HL-60/S4 treated with retinoic acid at 250 ng/mL for 4 days and 3 days (cell line): Measurements from ENCODE around the gene SSC5D.
"Not testable (repeated sequence)": the region's sequence is repeated elsewhere in the genome, so short reads cannot be mapped to it uniquely, and the experiment has no call there.

Experiments used
- in situ Hi-C: fragments of 300-500 bp; cut with MboI; formaldehyde crosslinking; loops from 2 replicates; pipeline ENCODE4 v1.7.0; 2022; ENCODE audit warnings: low sequenced_read_pairs

The SSC5D gene

GRCh38 chr19:55486043-55486970, 1.9 kb upstream of the SSC5D start:
- in situ Hi-C loops, result no loop called here

DNA sequence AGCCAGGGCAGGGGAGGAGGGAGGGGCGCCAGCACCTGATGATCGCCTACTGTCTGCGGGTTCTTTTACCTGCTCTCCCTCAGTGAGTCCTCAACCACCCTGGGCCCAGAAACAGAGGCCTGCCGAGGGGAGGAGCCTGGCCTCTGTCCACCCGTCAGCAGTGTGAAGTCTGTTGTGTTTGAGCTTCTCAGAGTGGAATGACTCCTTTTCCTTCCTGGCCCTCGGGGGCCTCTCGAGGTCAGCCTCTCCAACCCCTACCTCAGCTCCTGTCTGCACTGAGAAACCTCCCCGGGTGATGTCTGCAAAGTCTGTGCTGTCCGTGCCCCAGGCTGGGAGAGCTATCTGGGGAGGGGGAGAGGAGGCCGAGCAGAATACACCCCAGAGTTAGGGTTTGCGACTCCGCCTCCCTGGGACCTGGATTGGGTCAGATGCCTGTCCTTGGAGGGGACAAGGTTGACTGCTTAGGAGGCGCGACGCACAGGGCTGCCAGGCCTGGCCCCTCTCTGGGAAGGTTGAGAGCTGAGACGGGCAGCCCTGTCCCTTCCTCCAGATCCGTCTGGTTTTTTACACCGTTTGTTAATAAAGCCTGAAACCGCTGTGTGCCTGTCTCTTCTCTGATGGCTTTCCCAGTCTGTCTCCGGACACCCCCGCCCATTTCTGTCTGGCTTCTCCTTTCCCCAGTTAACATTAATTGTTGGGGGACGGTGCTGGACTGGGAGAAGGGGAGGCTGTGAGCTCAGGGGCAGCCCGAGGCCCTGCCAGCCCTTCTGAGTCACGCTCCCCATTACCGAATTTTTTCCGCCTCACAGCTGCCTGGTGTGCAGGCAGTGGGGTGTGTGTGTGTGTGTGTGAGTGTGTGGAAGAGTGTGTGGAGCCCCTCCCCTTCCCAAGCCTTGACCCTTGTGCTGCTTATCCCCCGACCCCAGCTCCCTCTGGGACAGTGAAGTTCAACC, 989 bp upstream of the SSC5D start:
- in situ Hi-C loops, result no loop called here

GRCh38 chr19:55488986-55489710, 912 bp downstream of the SSC5D start:
- in situ Hi-C loops, result no loop called here

DNA sequence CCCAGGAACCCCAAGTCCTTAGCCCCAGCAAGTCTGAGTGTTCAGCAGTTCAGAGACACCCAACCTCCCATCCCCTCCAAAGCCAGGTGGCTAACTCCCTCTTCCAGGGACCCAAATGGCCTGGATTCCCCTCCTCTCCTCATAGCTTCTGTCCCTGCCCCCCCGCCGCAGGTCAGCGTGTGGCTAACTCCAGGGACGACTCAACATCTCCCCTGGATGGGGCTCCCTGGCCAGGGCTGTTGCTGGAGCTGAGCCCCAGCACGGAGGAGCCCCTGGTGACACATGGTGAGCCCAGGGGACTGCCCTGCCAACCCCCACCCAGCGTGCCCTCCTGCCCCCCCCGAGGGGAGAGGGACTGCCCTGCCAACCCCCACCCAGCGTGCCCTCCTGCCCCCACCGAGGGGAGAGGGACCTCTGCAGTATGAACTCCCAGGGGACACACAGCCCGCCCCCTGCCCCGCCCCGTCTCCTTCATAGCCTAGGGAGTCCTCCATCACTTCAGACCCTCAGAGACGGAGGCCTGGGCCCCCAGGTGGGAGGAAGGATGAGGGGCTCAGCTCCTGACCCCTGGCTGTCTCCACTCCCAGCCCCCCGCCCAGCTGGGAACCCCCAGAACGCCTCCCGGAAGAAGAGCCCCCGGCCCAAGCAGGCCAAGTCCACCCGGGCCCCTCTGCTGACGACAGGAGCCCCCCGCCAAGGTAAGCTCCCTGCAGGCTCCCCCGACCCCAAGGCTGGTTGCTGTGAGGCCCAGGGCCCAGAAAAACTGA, 1.7 kb downstream of the SSC5D start:
- in situ Hi-C loops, result no loop called here

DNA sequence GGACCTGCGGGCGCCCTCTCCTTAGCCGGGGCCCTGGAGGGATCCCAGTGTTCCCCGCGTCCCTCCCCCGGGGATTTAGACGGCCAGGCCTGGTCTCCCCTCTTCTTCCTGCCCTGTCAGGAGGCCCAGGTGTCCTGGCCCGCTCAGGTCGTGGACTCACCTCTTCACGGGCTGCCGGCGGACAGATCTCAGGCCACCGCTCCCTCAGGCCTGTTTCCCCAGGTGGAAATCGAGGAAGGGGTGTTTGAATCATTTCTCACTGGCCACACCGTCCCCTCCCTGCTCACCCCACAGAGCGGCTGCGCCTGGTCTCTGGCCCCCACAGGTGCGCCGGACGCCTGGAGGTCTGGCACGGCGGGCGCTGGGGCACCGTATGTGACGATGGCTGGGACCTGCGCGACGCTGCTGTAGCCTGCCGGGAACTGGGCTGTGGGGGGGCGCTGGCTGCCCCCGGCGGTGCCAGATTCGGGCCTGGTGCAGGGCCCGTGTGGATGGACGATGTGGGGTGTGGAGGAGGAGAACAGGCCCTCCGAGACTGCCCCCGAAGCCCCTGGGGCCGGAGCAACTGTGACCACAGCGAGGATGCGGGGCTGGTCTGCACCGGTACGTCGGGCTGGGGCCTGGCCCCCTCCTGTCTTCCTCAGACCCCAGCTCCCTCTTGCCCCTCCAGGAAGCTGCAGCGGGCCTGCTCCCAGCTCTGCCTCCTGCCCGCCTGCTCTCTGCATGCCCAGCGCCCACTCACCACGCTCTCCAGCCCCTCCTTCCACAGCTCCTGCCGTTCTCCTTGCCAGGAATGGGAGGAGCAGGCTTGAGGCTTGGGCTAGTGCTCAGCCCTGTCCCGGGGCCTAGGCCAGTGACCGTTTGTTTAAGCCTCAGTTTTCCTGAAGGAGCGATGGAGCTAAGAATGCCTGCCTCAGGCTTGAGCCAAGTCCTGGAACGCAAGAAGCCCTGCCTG, 2.5 kb downstream of the SSC5D start:
- in situ Hi-C loops, result no loop called here

GRCh38 chr19:55491546-55492360, 3.5 kb downstream of the SSC5D start:
- in situ Hi-C loops, result no loop called here

GRCh38 chr19:55492362-55492944, 4.2 kb downstream of the SSC5D start:
- in situ Hi-C loops, result no loop called here

DNA sequence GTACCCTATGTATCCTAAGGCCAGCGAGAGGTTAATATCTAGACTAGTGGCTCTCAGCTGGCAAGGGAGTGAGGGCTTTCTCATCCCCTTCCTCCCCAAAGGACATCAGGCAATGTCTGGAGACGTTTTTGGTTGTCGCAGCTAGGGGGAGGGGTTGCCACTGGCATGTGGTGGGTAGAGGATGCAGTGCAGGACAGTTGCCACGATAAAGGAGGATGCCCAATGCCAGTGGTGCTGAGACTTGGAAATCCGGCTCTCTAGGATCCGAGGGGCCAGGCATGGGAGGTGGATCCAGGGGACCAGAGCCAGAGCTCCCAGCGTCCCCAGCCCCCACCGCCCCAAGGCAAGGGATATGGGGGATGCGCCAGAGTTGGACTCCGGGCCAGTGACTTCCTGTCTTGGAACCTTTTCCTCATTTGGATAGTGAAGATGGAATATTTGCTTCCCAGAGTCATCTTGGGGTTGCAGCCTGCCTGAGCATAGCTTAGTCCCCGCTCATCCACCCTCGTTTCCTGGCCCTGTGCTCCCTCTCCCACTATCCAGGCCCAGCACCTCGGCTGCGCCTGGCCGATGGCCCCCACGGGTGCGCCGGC, 4.9 kb downstream of the SSC5D start:
- in situ Hi-C loops, result no loop called here

GRCh38 chr19:55493645-55494171, 5.5 kb downstream of the SSC5D start:
- in situ Hi-C loops, result no loop called here

- in situ Hi-C loops, result no loop called here
These were observed 6.0 kb downstream of the SSC5D start for GRCh38 chr19:55494172-55494761.

DNA sequence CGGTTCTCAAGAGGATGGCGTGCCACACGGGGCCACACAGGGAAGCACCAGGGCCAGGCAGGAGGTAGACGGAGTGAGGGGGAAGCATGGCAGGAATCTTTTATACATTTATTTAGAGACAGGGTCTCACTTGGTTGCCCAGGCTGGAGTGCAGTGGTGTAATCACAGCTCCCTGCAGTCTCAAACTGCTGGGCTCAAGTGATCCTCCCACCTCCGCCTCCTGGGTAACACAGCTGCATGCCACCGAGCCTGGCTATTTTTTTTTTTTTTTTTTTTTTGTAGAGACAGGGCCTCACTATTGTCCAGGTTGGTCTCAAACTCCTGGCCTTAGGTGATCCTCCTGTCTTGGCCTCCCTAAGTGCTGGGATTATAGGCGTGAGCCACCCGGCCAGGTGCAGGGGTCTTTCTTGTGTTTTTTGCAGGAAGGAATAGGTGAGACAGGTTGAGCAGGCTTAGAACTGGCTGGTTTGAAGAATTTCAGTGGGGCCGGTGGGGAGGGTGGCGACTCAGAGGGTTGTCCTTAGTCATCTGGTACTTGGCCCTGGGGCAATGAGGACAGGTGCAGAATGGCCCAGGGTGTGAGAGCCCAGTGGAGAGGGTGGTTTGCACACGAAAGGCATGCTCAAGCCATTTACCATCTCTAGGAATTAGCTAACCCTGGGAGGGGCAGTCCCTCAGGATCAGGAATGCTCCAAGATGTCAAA, 7.6 kb downstream of the SSC5D start:
- in situ Hi-C loops, result no loop called here

GRCh38 chr19:55496820-55497219, 8.6 kb downstream of the SSC5D start:
- in situ Hi-C loops, result not testable (repeated sequence)

DNA sequence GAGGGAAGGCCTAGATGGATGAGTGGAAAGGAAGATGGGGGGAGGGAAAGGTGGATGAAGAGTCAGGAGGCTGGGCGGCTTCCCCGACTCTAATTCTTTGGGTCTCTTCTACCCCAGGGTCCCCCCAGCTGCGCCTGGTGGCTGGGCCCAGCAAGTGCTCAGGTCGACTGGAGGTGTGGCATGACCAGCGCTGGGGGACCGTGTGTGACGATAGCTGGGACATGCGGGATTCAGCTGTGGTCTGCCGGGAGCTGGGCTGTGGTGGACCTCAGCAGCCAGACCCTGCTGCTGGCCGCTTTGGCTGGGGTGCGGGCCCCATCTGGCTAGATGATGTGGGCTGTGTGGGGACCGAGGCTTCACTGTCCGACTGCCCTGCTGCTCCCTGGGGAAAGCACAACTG, 9.5 kb downstream of the SSC5D start:
- in situ Hi-C loops, result no loop called here

GRCh38 chr19:55498246-55498840, 10.1 kb downstream of the SSC5D start:
- in situ Hi-C loops, result no loop called here

- in situ Hi-C loops, result no loop called here
These were observed 12.2 kb downstream of the SSC5D start for GRCh38 chr19:55500368-55500952.
